Loucy (cell line): ENCODE data around the gene FLACC1.

ENCODE experiments used
- H2AFZ ChIP-seq: fragments of 200-600 bp; sonication (generic); 2 replicates; pipeline ENCODE4 v1.6.0; 2016; ENCODE audit warnings: antibody characterized with exemption, mild to moderate bottlenecking, low read length, moderate library complexity
- H3F3A ChIP-seq: fragments of 200-600 bp; 2 replicates; pipeline ENCODE4 v1.6.0; 2016; ENCODE audit warnings: antibody characterized with exemption, low read depth, mild to moderate bottlenecking
- H3K27me3 ChIP-seq: fragments of 200-600 bp; sonication (generic); 2 replicates; pipeline ENCODE4 v1.6.1; 2014; ENCODE audit warnings: low read length, mild to moderate bottlenecking; ENCODE audit not compliant: insufficient read depth, poor library complexity, severe bottlenecking
- H3K36me3 ChIP-seq: fragments of 200-600 bp; sonication (generic); 2 replicates; pipeline ENCODE4 v1.6.1; 2016; ENCODE audit warnings: low read length; ENCODE audit not compliant: insufficient read depth
- H3K4me1 ChIP-seq: fragments of 200-600 bp; sonication (generic); 2 replicates; pipeline ENCODE4 v1.5.1; 2014; ENCODE audit warnings: low read length, mild to moderate bottlenecking; ENCODE audit not compliant: insufficient read depth, poor library complexity, severe bottlenecking
- H3K4me2 ChIP-seq: fragments of 200-600 bp; sonication (generic); 2 replicates; pipeline ENCODE4 v1.6.0; 2014; ENCODE audit warnings: antibody characterized with exemption, low read length, low read depth, mild to moderate bottlenecking; ENCODE audit not compliant: poor library complexity, severe bottlenecking
- H3K4me3 ChIP-seq: fragments of 200-600 bp; sonication (generic); 2 replicates; pipeline ENCODE4 v1.5.1; 2014; ENCODE audit warnings: low read length, mild to moderate bottlenecking, mixed read lengths; ENCODE audit not compliant: poor library complexity, severe bottlenecking
- H3K79me2 ChIP-seq: fragments of 200-600 bp; sonication (generic); 2 replicates; pipeline ENCODE4 v1.6.1; 2014; ENCODE audit warnings: low read length; ENCODE audit not compliant: insufficient read depth
- H3K9ac ChIP-seq: fragments of 200-600 bp; sonication (generic); 2 replicates; pipeline ENCODE4 v1.6.0; 2014; ENCODE audit warnings: mild to moderate bottlenecking, low read depth, low read length, moderate library complexity; ENCODE audit not compliant: poor library complexity, severe bottlenecking
- H3K9me2 ChIP-seq: fragments of 200-600 bp; sonication (generic); replicated peaks from 2 replicates; pipeline ENCODE4 v1.6.1; 2016; ENCODE audit warnings: low read depth, low read length, mixed read lengths
- H3K9me3 ChIP-seq: fragments of 200-600 bp; sonication (generic); 2 replicates; pipeline ENCODE4 v1.6.1; 2014; ENCODE audit warnings: mild to moderate bottlenecking, antibody characterized with exemption, low read length, low read depth; ENCODE audit not compliant: insufficient read depth
- H4K20me1 ChIP-seq: fragments of 200-600 bp; sonication (generic); 2 replicates; pipeline ENCODE4 v1.6.0; 2014; ENCODE audit warnings: antibody characterized with exemption, low read length, mild to moderate bottlenecking; ENCODE audit not compliant: insufficient read depth, poor library complexity, severe bottlenecking
- CTCF ChIP-seq: fragments of 200-600 bp; sonication (generic); conservative IDR thresholded peaks from 2 replicates; pipeline ENCODE4 v1.5.1; 2014; ENCODE audit warnings: mild to moderate bottlenecking, antibody characterized with exemption, low read length
- EZH2phosphoT487 ChIP-seq: fragments of 200-600 bp; IDR thresholded peaks from 2 replicates; pipeline ENCODE4 v1.6.1; 2018; ENCODE audit warnings: antibody characterized with exemption, mild to moderate bottlenecking, moderate library complexity, borderline replicate concordance

FLACC1 gene

GRCh38 chr2:201349601-201350000 is 7.5 kb downstream of the FLACC1 start:
- TF ChIP-seq EZH2phosphoT487: no peak
- TF ChIP-seq CTCF: no peak
- Histone ChIP-seq H3K9me2 (no peaks in the 10 kb centered on the region), H3F3A (no peaks in the 10 kb centered on the region)

GRCh38 chr2:201348758-201349157 is 8.4 kb downstream of the FLACC1 start:
- Histone ChIP-seq H3K9me2 (no peaks in the 10 kb centered on the region), H3K79me2 (no peaks in the 10 kb centered on the region), H3K4me2 (no peak overlapping the region), H3K36me3 (no peaks in the 10 kb centered on the region), H3F3A (no peaks in the 10 kb centered on the region), H3K27me3 (no peaks in the 10 kb centered on the region), H3K4me1 (no peaks in the 10 kb centered on the region), H2AFZ (no peak overlapping the region), H3K4me3 (no peak overlapping the region), H3K9me3 (no peaks in the 10 kb centered on the region), H3K9ac (no peak overlapping the region), H4K20me1 (no peaks in the 10 kb centered on the region)
- TF ChIP-seq EZH2phosphoT487: no peak
- no peak for TF ChIP-seq CTCF

More at GRCh38 chr2:201349601-201350000, 7.5 kb downstream of the FLACC1 start:
- H3K36me3 ChIP-seq: no peaks in the 10 kb centered on the region
- no peak overlapping the region for H3K4me2 ChIP-seq
- H3K9ac ChIP-seq: no peak overlapping the region
- no peaks in the 10 kb centered on the region for H3K27me3 ChIP-seq
- H2AFZ ChIP-seq: no peak overlapping the region
- H3K9me3 ChIP-seq: no peaks in the 10 kb centered on the region
- H4K20me1 ChIP-seq: no peaks in the 10 kb centered on the region
- no peaks in the 10 kb centered on the region for H3K79me2 ChIP-seq
- no peaks in the 10 kb centered on the region for H3K4me1 ChIP-seq
- no peak overlapping the region for H3K4me3 ChIP-seq

GRCh38 chr2:201347138-201347537 is 10.0 kb downstream of the FLACC1 start:
- Histone ChIP-seq H3K4me3 (no peak overlapping the region), H3K4me2 (no peak overlapping the region)

More at GRCh38 chr2:201347138-201347537, 10.0 kb downstream of the FLACC1 start:
- H3K4me1 ChIP-seq: no peaks in the 10 kb centered on the region
- H3K9me2 ChIP-seq: no peaks in the 10 kb centered on the region
- no peaks in the 10 kb centered on the region for H3F3A ChIP-seq
- H4K20me1 ChIP-seq: no peaks in the 10 kb centered on the region
- no peak overlapping the region for H3K9ac ChIP-seq
- no peak overlapping the region for H2AFZ ChIP-seq
- TF ChIP-seq EZH2phosphoT487 (no peak), CTCF (no peak)
- H3K27me3 ChIP-seq: no peaks in the 10 kb centered on the region
- H3K36me3 ChIP-seq: no peaks in the 10 kb centered on the region
- no peaks in the 10 kb centered on the region for H3K9me3 ChIP-seq
- no peaks in the 10 kb centered on the region for H3K79me2 ChIP-seq
